ENCODE data around the gene SSPN. TPM values are rescaled to one million over a fixed set of nuclear protein-coding genes. Genes with fewer than 3 reads are reported as not detected.

The SSPN gene
- total RNA-seq, 3 donors from 2014 or later: 17.7 to 22.1 (median 19.7) TPM

GRCh38 chr12:26226122-26226521 lies 30.7 kb downstream of the SSPN start:
- TF ChIP-seq CTCF (IDR thresholded peaks at IDR 0.05): no peak
- no peak for TF ChIP-seq POLR2A (IDR thresholded peaks at IDR 0.05)
- no peak for TF ChIP-seq POLR2AphosphoS5 (IDR thresholded peaks at IDR 0.05)
- Histone ChIP-seq H3K36me3 (no peaks in the 10 kb centered on the region), H3K4me3 (peak overlapping the region; percentile 40 to 69 (median 50)), H3K9me3 (no peaks in the 10 kb centered on the region), H3K27ac (peak overlapping the region; percentile 71 to 81), H3K27me3 (no peaks in the 10 kb centered on the region), H3K4me1 (no peaks in the 10 kb centered on the region)
- no peak for DNase-seq (ENCODE audit: low spot score in 2 of 2)
- intact Hi-C loops (cut with DNase I; ENCODE audit: low total_unique reads): no loop called here

- DNase-seq (ENCODE audit: low spot score in 2 of 2): peak in 1 of 2 donors; percentile 41
- peaks cover 0 to under 1% of the 10 kb centered on the region in 2 donors for H3K4me1 ChIP-seq
- H3K4me3 ChIP-seq: peak overlapping the region; percentile 40 to 69 (median 50)
- peak overlapping the region; percentile 71 to 81 for H3K27ac ChIP-seq
- intact Hi-C loops (cut with DNase I; ENCODE audit: low total_unique reads): no loop called here
- no peaks in the 10 kb centered on the region for H3K9me3 ChIP-seq
- H3K36me3 ChIP-seq: no peaks in the 10 kb centered on the region
- H3K27me3 ChIP-seq: no peaks in the 10 kb centered on the region
- TF ChIP-seq POLR2A (IDR thresholded peaks at IDR 0.05): no peak
- TF ChIP-seq POLR2AphosphoS5 (IDR thresholded peaks at IDR 0.05): peak in 2 of 3 donors; percentile 12 to 20
These were observed 31.4 kb downstream of the SSPN start for GRCh38 chr12:26226629-26227360.

- Histone ChIP-seq H3K4me1 (peaks cover 0 to 5% of the 10 kb centered on the region in 2 donors), H3K27me3 (no peaks in the 10 kb centered on the region), H3K4me3 (peak overlapping the region in 2 of 3 donors; percentile 50 to 69), H3K36me3 (no peaks in the 10 kb centered on the region), H3K9me3 (no peaks in the 10 kb centered on the region), H3K27ac (peak overlapping the region; percentile 71 to 81)
- no peak for DNase-seq (ENCODE audit: low spot score in 2 of 2)
- intact Hi-C loops (cut with DNase I; ENCODE audit: low total_unique reads): no loop called here
- no peak for TF ChIP-seq CTCF (IDR thresholded peaks at IDR 0.05)
These were observed 32.0 kb downstream of the SSPN start for GRCh38 chr12:26227361-26227745.

- no peaks in the 10 kb centered on the region for H3K27me3 ChIP-seq
- peak overlapping the region; percentile 8 to 27 for H3K27ac ChIP-seq
These were observed 34.5 kb downstream of the SSPN start for GRCh38 chr12:26229910-26230309.

GRCh38 chr12:26231470-26231869 lies 36.1 kb downstream of the SSPN start:
- TF ChIP-seq POLR2A (IDR thresholded peaks at IDR 0.05) (no peak), CTCF (IDR thresholded peaks at IDR 0.05) (no peak), POLR2AphosphoS5 (IDR thresholded peaks at IDR 0.05) (no peak)
- H3K4me3 ChIP-seq: no peak overlapping the region
- intact Hi-C loops (cut with DNase I; ENCODE audit: low total_unique reads): no loop called here
- H3K36me3 ChIP-seq: no peaks in the 10 kb centered on the region
- H3K9me3 ChIP-seq: no peaks in the 10 kb centered on the region
- peaks cover 0 to 5% of the 10 kb centered on the region in 2 donors for H3K4me1 ChIP-seq
- DNase-seq (ENCODE audit: low spot score in 2 of 2): no peak
- no peaks in the 10 kb centered on the region for H3K27me3 ChIP-seq
- peak overlapping the region; percentile 37 to 40 for H3K27ac ChIP-seq

More at GRCh38 chr12:26229910-26230309, 34.5 kb downstream of the SSPN start:
- intact Hi-C loops (cut with DNase I; ENCODE audit: low total_unique reads): no loop called here
- Histone ChIP-seq H3K4me3 (no peak overlapping the region), H3K9me3 (no peaks in the 10 kb centered on the region), H3K4me1 (peaks cover 0 to 5% of the 10 kb centered on the region in 2 donors), H3K36me3 (no peaks in the 10 kb centered on the region)
- DNase-seq (ENCODE audit: low spot score in 2 of 2): no peak
- TF ChIP-seq POLR2A (IDR thresholded peaks at IDR 0.05) (no peak), CTCF (IDR thresholded peaks at IDR 0.05) (no peak), POLR2AphosphoS5 (IDR thresholded peaks at IDR 0.05) (no peak)
